Sigmoid colon (tissue), 4 donors: ENCODE data around the gene RRP12.

Experiments
- CTCF ChIP-seq, 4 experiments: fragments of 450-650 bp in 3 of 4; fragments of 200-600 bp in 1 of 4; IDR thresholded peaks; one replicate each; pipeline ENCODE4 v1.5.1; 2016 to 2019; ENCODE audit warnings: antibody characterized with exemption in 4 of 4, mild to moderate bottlenecking in 3 of 4, moderate library complexity in 2 of 4
- EP300 ChIP-seq, 4 donors: sonication (generic); formaldehyde crosslinking; IDR thresholded peaks; one replicate each; pipeline ENCODE4 v1.6.1; 2017; ENCODE audit warnings: antibody characterized with exemption in 4 of 4
- POLR2A ChIP-seq, 2 donors: fragments of 450-650 bp; IDR thresholded peaks; one replicate each; pipeline ENCODE4 v1.6.1; 2016; ENCODE audit warnings: antibody characterized with exemption in 2 of 2, mild to moderate bottlenecking in 2 of 2, moderate library complexity in 2 of 2

GRCh38 chr10:97445357-97445721, 44.2 kb upstream of the RRP12 start:
- TF ChIP-seq CTCF (IDR thresholded peaks at IDR 0.05) (no peak), POLR2A (IDR thresholded peaks at IDR 0.05) (no peak), EP300 (IDR thresholded peaks at IDR 0.05) (no peak)
